HG02763 (cell line): ENCODE data around the gene MRRF.

Experiments
- ATAC-seq: cut with Tn5 transposase; IDR thresholded peaks from one replicate; pipeline ENCODE4 v1.9.1; 2021; ENCODE audit warnings: mild to moderate bottlenecking, moderate library complexity; ENCODE audit not compliant: unreplicated experiment

The MRRF gene

DNA sequence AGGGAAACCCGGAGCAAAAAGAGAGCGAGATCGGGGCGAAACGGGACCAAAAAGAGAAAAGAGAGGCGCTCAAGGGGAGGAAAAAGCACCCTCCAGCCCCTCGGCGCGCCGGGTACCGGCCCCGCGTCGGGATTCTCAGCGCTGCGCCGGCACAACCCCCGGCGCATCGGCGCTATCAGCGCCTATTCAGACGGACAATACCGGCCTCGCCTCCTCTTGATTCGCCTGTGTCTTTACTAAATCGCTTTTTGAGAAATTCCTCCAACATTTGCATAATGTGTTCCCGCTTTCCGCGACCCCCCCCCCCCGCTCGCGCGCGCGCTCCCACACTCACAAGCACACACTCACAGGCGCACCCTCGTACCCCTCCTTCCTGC, 36.5 kb upstream of the MRRF start:
- ATAC-seq, result no peak

DNA sequence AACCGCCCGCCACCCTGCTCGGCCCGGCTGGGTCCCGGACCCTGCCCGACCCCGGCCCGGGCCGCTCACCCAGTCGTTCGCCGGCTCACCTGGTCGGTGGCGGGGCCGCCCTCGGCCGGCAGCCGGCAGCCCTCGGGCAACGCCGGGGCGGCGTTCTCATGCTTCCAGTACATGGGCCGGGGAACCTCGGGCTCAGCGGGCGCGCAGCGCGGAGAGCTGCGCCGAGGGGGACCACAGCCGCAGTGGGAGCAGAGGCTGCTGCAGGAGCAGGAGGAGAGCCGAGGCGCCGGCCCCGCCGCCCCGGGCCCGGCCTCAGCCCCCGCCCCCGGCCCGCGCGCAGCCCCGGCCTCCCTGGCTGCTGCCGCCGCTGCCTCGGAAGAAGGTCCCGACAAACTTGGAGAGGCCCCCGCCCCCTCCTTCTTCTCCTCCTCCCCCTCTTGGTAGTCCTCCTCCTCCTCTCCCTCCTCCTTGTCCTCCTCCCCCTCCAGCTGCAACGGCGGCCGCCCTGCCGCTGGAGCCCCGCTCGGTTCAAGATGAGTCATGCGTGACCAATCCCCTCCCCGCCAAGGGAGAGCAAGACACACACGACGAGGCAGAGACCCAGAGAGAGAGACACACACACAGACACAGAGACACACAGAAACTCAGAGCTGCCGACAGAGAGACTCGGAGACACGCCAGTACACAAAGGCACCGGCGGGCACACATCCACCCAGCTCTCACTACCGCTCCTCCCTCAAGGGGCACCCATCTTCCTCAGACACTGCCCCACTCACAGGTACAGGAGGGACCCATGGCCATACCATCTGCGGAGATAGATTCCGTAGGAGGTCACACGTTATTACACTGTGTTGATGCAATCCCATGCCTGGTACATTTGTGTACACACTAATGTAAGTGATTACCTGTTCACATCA, 35.9 kb upstream of the MRRF start, which contains the start of gene LHX6:
TSS of gene LHX6 (minus strand) at position 390 of the 917 bp plus-strand sequence. CDS start at position 173, 217 bp downstream.
- ATAC-seq, result no peak

DNA sequence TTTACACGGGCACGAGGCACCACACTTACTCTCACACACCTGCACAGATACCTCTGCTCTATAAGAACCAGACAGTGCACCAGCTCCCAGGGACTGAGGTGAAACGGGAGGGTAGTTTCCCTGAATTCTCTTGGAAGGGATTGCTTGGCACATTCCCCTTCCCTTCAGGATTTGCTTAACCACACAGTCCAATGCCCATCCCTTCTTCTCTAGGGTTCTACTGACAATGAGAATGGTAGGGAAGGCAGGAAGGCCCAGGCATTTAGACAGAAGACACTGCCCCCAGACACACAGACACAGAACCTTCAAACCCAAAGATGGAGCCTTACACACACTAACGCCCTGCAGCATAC, 35.2 kb upstream of the MRRF start:
- ATAC-seq, result no peak

DNA sequence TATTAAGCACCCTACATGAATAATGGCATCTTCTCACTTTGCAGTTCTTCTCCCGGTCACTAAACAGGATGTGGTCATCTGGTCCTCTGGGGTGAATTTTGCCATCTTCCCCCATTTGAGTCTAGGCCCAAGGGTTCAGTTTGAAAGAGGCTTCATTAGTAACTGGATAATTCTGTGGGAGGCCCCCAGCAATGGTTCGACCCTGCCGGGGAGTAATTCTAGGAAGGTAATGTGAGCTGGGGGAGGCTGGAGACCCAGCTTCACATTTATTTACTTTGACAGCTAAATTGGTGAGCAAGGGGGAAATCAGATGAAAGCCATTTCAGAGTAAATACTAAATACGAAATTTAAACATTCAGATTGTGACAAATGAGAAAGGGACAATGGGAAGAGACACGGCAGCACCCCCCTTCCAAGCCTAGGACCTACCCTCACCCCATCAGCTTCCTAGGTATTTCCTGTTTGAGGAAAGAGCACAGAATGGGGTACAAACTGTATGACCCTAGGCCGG, 31.8 kb upstream of the MRRF start:
- ATAC-seq, result no peak

DNA sequence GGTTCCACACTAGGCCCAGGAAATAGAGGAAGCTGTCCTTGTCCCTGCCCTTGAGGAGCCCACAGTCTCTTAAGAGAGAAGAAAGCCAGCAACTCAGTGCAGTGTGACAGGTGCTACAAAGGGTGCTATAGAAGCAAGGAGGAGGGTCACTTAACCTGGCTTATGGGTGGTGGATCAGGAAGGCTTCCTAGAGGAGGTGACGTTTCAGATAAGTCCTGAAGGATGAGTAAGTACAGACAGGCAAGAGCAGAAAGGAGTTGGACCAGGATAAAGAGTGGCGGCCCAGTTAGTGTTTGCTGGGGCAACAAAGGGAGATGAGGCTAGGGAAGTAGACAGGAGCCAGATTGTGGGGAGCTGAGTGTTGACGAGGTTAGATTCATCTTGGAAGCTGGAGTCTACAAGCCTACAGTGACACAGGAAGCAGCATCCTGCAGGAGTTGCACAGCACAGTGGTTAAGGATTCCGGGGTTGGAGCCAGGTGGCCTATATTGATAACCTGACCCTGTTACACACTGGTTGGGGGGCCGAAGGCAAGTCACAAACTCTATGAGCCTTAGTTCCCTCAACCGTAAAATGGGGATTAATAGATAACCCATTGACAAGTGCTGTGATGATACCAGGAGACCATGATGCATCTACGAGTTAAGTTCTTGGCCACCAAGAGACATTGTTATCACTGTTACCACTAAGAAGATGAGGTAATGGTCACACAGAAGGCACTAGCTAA, 30.5 kb upstream of the MRRF start:
- no peak for ATAC-seq

DNA sequence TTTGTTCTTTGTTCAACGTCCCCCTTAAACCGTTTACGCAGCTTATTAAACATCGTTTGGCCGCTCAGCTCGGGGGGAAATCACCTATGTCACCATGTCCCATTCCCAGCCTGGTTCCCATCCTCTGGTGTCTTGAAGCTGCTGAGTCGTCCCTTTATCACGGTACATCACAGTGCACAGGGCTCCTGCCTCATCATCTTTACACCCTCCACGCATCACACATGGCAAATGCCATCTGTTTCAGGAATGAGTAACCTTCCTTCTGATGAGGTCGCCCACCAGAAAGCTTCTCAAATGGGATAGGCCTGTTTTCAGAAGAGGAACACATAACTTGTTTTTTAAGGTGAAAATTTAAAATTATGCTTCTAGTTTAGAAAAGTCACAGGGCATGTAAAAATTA, 28.0 kb upstream of the MRRF start:
- no peak for ATAC-seq

DNA sequence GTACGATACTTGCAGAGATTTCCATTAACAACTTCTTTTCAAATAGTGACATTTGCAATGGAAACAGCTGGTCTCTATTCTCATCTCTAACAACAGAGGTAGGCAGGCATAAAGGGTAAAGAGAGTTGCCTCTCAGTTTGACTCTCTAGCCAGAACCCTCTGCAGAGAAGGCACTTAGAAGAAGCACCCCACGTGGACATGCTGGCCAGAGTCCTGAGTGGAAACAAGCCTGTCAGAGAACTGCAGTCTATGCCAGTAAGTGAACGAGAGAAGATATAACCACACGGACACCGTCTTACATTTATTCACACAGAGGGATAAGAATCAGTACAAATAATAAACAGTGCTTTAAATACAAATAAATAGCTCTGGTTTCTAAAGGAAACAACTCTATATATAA, 25.0 kb upstream of the MRRF start:
- ATAC-seq, result no peak

DNA sequence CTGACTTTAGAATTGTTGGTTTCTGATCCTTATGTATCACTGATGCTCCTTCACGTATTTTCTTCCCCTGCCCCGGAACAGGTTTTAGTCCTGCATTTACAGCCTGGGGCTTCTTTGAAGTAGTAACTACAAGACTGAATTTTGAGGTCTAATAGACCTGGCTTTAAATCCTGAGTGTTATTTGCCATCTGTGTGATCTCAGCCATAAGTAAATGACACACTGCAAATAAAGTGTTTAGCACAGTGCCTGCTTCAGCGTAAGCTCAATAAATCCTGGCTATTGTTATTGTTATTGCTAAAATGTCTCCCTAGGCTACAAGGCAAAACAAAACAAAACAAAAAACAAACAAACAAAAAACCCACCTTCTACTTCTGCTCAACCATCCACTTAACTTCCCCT, 20.3 kb upstream of the MRRF start:
- ATAC-seq, result no peak

DNA sequence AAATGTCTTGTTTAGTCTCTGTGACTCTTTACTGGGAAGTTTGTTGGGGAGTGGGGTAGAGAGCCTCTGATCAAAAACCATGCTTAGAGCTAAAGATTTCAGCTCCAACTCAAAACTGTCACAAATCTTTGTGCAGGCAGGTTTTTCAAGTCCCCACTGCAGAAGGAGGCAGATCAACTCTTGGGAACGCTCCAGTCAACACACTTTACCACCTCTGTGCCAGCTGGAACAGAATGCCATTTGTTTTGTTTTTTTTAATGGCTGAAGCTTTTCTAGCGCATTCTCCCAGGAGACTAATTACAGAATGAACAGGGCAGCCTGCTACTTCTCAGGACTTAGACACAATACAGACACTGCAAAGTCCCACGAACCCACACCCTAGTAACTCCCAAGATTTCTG, 18.0 kb upstream of the MRRF start:
- no peak for ATAC-seq

DNA sequence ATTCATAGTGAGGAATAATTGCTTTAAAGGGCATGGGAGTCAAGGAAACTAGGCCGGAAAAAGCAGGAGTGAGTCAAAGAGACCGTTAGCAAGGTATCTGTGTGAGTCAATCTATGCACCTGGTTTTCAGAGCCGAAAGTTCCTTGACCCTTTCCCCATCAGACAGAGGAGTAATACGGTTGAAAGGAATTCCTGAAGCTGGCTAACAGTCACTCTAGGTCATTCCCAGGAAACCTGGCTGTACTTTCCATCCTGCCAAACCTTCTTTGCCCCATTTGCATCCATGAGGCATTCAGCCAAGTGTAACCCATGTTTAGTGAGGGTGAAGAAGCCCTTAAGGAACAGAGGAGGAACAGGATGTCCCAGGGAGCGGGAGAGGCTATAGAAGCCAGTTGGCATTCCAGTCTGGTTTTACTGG, 16.2 kb upstream of the MRRF start:
- ATAC-seq, result no peak

DNA sequence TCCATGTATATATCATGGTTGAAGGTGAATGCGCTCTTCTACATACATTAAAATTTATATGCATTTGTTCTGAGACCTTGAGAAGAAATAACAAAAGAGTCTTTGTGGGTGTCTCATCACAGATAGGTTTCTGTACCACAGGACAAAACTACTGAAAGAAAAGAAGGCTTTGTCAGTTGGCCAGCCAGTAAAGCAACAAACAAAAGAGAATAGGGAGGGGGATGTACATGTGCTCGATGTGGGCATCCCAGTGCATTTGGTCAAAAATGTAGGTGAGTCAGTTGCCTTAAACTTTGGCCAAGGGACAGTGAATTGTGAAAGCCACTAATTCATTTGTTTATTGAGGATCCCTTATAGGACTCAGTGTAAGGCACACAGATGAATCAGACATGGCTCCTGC, 13.3 kb upstream of the MRRF start:
- no peak for ATAC-seq

DNA sequence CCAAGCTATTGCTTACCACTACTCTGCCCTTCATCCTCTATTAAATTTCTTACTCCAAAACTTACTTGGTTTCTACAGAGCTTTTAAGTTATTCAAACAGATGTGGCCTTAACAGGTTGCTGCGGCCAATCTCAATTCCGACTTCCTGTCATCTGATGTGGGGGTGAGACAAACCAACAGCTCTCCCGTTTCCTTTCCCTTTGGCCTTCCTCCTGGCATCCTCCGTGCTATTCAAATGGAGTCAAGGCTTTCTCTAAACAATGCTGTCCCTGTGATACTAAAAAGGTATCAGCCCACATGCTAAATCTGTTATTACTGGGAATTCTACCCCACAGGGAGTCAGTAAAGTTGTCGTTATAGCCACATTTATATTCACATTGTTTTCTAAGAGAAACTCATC, 11.9 kb upstream of the MRRF start:
- ATAC-seq, result no peak

DNA sequence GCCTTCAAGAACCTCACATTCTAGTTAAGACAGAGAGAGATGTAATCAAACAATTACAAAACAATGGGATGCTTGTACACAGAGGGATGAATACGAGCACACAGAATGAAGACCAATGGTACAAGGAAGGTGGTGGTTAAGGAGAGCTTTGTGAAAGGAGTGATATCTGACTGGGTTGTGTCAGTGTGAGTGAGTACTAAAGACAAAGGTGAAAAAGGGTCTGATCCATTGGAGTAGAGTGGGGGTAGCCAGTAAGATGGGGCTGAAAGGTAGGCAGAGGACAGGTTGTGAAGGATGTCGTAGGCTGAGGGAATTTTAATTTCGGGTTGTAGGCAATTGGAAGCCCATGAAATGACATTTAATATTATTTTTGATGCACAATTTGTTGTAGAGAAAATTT, 9.9 kb upstream of the MRRF start:
- ATAC-seq, result no peak

DNA sequence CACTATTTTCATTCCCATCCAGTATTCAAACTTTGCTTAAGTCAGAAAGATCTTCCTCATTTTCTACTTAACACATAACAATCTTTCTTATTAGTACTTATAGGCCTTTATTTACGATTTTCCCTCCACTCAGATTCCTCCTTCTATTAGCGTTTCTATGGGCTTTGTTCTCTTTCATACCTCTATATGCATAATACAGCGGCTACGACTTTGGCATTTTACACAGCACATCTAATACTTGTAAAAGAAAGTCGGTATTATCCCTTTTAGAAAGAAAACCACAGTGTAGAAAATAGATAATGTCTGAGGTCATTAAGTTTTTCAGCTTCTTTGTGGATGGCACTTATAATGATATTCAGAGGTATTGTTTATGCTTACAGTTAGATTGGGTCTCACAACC, 8.5 kb upstream of the MRRF start:
- no peak for ATAC-seq

DNA sequence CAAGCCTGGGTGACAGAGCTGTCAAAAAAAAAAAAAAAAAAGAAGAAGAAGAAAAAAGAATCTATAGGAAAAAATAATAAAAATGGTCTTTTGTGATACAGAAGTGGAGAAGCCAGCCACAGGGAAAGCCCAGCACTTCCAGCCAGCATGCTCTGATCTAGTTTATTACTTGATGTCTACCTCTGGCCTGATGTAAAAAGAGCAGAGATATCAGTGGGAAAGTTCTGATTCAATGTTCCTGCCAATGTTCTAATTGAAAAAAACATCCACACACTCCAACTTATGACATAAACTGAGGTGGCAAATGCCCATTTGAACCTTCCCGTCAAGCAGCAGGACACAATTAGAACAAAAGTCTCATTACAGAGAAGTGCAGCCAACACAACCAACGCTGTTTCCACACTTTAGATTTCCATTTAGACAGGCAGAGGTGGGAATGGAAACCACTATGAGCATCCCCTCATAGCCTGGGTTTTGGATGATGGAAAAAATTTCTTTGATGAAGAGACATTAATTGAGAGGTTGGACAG, 5.7 kb upstream of the MRRF start:
- ATAC-seq, result no peak

DNA sequence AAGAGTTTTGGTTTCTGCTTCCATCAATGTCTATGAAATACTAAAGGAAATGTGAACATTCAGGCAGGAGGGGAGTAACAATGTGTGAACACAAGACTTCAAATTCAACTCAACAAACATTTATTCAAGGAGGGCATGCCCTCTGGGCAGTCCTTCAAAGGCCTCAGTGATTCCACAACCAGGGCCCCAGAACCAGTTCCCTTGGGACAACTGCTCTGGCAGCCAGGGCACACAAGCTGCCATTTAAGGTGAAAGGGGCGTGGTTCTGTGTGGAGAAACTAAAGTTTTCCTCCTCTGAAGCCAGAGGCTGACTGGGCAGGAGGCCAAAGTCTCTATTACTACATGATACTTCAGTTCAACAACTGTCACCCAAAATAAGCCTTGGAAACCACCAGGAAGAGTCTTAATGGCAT, 3.2 kb upstream of the MRRF start:
- ATAC-seq, result no peak

DNA sequence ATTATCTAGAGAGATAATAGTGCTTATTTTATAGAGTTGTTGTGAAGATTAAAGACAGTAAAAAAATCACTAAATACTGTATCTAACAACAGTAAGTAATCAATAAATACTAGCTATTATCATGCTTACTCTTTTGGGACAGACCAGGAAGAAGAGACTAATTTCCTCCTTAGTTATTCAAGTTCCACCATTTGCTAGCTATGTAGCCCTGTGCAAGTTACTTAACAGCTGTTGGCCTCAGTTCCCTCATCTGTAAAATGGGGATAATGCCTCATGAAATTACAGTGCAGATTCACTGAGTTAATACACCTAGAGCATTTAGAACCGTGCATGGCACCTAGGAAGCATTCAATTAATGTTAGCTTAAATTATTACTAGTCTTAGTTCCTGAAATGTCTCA, 2.6 kb upstream of the MRRF start:
- ATAC-seq, result no peak

DNA sequence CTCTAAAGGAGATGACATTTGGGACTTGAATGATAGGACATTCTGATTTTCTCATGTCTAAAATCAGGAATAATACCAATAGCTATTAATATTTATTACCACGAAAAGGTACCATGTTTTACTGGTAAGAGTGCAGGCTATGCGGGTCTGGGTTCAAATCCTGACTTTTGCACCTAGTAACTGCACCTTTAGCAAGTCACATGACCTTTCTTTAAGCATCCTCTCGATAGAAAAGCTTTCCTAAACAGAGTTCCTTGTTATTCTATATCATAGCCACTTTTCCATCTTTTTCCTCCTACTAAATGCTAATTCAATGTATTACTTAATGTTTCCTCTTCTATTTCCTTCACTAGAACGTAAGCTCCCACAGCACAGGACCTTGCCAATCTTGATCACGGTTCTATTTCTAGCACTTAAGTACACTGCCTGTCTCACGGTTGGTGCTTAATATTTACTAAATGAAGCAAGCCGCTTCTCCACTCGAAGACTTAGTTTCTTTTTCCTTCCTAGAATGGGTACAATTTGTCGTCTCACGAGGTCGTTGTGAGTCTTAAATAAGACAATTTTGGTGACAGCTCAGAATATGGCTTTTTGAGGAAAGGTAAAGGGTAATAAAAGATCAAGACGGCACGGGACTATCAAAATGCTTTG, 858 bp upstream of the MRRF start:
- no peak for ATAC-seq

DNA sequence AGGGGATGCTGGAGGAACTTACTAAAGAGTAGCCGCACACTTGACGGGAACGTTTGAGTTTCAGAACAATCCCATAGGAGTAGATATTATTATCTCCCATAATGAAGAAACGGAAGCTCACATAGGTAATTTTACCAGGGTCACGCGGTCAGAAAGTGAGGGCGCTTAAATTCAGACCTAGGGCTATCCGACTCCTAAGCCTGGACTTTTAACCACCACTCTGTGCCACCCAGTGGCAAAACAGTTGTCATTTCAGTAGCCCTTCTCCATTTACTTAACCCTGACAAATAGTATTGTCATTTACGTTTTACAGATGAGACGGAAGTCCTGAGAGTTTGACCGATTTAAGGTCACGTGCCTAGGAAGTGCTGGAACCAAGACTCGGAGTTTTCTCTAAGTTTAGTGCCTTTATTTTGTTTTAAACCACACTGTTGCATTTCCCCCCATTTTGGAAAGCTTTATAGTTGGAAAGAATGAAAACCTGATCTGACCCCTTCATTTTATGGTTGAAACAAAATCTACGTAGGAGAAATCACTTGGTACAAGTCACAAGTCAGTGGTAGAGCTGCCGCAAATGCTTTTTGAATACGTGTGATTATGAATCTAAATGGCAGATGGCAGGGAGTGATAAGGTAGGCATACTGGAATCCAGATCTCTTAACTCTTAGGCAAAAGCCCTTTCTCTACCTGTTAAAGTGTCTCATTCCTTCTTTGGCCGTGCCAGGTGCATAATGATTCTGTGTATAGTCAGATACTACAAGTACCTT, 650 bp downstream of the MRRF start:
- ATAC-seq, result peak; percentile 33

DNA sequence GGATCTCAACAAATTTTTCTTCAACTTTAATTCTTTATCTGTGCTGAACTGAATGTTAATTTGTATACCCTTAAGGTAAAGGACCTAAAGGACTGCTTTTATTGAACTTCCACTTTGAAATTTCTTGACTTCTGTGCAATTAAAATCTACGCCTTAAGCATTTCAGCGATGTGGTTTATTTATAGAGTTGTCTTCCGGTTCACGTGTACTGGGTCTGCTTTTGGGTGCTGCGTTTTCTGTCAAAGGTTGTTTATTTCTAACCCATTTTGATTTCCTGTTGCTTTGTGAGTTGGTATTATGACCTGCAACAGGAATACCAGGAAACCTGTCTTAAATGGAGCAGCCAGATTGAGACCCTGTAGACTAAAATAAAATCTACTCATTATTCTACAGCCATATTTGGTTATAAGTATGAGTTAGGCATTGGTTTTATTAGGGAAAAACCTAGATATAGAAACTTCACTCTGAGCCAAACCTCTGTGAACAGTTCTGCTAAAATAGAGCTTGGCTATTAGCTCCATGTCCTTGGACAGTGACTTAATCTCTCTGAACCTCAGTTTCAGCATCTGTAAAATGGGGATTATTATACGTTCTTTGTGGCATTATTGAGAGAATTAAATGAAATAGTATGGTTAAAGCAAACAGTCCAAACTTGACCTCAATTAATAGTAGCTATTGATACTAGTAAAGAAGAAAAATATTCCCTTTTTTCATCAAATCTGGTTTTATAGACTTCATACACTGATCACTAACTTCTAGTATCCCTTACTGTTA, 3.5 kb downstream of the MRRF start:
- no peak for ATAC-seq
